ENCODE data around the gene RHOC.

DNA sequence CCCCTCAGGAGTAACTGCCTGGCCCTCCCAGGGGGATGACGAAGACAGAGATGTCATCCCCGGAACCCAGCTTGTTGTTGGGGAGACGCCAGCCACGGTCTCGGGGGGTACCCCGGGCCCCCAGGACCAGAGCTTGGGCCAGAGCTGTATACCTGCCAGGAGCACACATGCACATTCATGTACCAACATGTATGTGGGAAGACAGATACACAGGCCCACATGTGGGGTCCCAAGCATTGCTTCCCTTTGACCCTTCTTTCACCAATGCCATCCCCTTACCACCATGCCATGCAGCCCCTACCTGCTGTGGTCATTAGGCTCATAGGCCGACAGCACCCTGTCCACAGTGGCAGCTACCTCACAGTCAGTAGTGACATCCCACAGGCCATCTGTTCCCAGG is 3.2 kb upstream of the RHOC start:
- no peak for TF ChIP-seq EZH2 (IDR thresholded peaks at IDR 0.05; ENCODE audit: borderline replicate concordance, low read length)
- no peak for TF ChIP-seq CTCF (IDR thresholded peaks at IDR 0.05; ENCODE audit: low read length)
